NCI-H2171 (cell line): Measurements from ENCODE around the gene MAP10.

Experiments used
- DNase-seq: peaks from one replicate; lab custom pipeline; 2025; lab: John Stamatoyannopoulos, UW

Gene MAP10

GRCh38 chr1:232797856-232798510 lies 7.2 kb upstream of the MAP10 start:
- no peak for DNase-seq

- DNase-seq, result no peak
Measured at GRCh38 chr1:232798920-232799319, 6.3 kb upstream of the MAP10 start.

- no peak for DNase-seq
Measured at GRCh38 chr1:232806186-232806510, 932 bp downstream of the MAP10 start.

GRCh38 chr1:232810856-232811255 lies 5.6 kb downstream of the MAP10 start:
- DNase-seq, result no peak

GRCh38 chr1:232812560-232812959 lies 7.3 kb downstream of the MAP10 start:
- no peak for DNase-seq

GRCh38 chr1:232813097-232813496 lies 7.9 kb downstream of the MAP10 start:
- no peak for DNase-seq

- no peak for DNase-seq
Measured at GRCh38 chr1:232813760-232814159, 8.5 kb downstream of the MAP10 start.

- DNase-seq, result no peak
Measured at GRCh38 chr1:232816324-232816723, 11.1 kb downstream of the MAP10 start.

GRCh38 chr1:232818040-232818439 lies 12.8 kb downstream of the MAP10 start:
- DNase-seq, result no peak

- DNase-seq, result no peak
Measured at GRCh38 chr1:232820431-232820830, 15.2 kb downstream of the MAP10 start.

GRCh38 chr1:232822530-232822929 lies 17.3 kb downstream of the MAP10 start:
- no peak for DNase-seq

GRCh38 chr1:232826318-232826717 lies 21.1 kb downstream of the MAP10 start:
- no peak for DNase-seq

- no peak for DNase-seq
Measured at GRCh38 chr1:232830661-232831060, 25.4 kb downstream of the MAP10 start.

- DNase-seq, result no peak
Measured at GRCh38 chr1:232831895-232832294, 26.7 kb downstream of the MAP10 start.

- no peak for DNase-seq
Measured at GRCh38 chr1:232834066-232834465, 28.9 kb downstream of the MAP10 start.

- DNase-seq, result no peak
Measured at GRCh38 chr1:232835166-232835565, 29.9 kb downstream of the MAP10 start.

- DNase-seq, result no peak
Measured at GRCh38 chr1:232837087-232837486, 31.9 kb downstream of the MAP10 start.

GRCh38 chr1:232841823-232842565 lies 36.8 kb downstream of the MAP10 start:
- no peak for DNase-seq

GRCh38 chr1:232844791-232845190 lies 39.6 kb downstream of the MAP10 start:
- no peak for DNase-seq

- DNase-seq, result no peak
Measured at GRCh38 chr1:232845406-232845955, 40.3 kb downstream of the MAP10 start.

GRCh38 chr1:232851532-232851931 lies 46.3 kb downstream of the MAP10 start:
- no peak for DNase-seq

- no peak for DNase-seq
Measured at GRCh38 chr1:232853994-232854797, 49.0 kb downstream of the MAP10 start.

- no peak for DNase-seq
Measured at GRCh38 chr1:232854798-232855159, 49.6 kb downstream of the MAP10 start.
